Esophagus squamous epithelium (tissue), 5 donors: Measurements from ENCODE around the gene PTPRN2. TPM values are rescaled to one million over a fixed set of nuclear protein-coding genes. Genes with fewer than 3 reads are reported as not detected.

Experiments used
- DNase-seq: peaks from one replicate; lab custom pipeline; 2025; lab: John Stamatoyannopoulos, UW
- H3K27ac ChIP-seq, 4 donors: fragments of 200-600 bp; sonication (generic); one replicate each; pipeline ENCODE4 v1.5.1; 2016 to 2019; ENCODE audit warnings: mild to moderate bottlenecking in 1 of 4
- H3K27me3 ChIP-seq, 4 donors: fragments of 200-600 bp; sonication (generic); 1 replicate in 3 of 4; 2 replicates in 1 of 4; pipeline versions ENCODE4 v1.5.1 to v1.6.0; 2017 to 2021; ENCODE audit warnings: antibody characterized with exemption in 1 of 4
- H3K36me3 ChIP-seq, 3 donors: fragments of 200-600 bp; sonication (generic); one replicate each; pipeline ENCODE4 v1.5.1; 2016 to 2019
- H3K4me1 ChIP-seq, 3 donors: fragments of 200-600 bp; sonication (generic); one replicate each; pipeline ENCODE4 v1.5.1; 2017 to 2019
- H3K4me3 ChIP-seq, 4 donors: fragments of 200-600 bp; sonication (generic); 1 replicate in 3 of 4; 2 replicates in 1 of 4; pipeline ENCODE4 v1.5.1; 2016 to 2019; ENCODE audit warnings: mild to moderate bottlenecking in 2 of 4, moderate library complexity in 1 of 4
- H3K9me3 ChIP-seq, 3 donors: fragments of 200-600 bp; sonication (generic); one replicate each; pipeline ENCODE4 v1.5.1; 2016 to 2019
- CTCF ChIP-seq, 6 experiments: fragments of 450-650 bp in 4 of 6; fragments of 200-600 bp in 2 of 6; sonication (generic) in 2 of 6; IDR thresholded peaks; one replicate each; pipeline ENCODE4 v1.5.1; 2016 to 2019; ENCODE audit warnings: antibody characterized with exemption in 6 of 6, mild to moderate bottlenecking in 4 of 6, moderate library complexity in 4 of 6
- POLR2A ChIP-seq, 4 donors: fragments of 450-650 bp; IDR thresholded peaks; one replicate each; pipeline ENCODE4 v1.6.1; 2017; ENCODE audit warnings: antibody characterized with exemption in 4 of 4, mild to moderate bottlenecking in 4 of 4, moderate library complexity in 3 of 4
- WGBS, 2 donors: methylation state at CpG; one replicate each; pipeline ENCODE4 v1.1.5; 2018; 5-methylcytosine and 5-hydroxymethylcytosine counted together
- intact Hi-C: fragments of 100-400 bp; cut with DNase I; formaldehyde crosslinking; loops from one replicate; pipeline ENCODE4 v1.15.0; 2022
- total RNA-seq, 4 donors: library from RNA; depleted of rRNA; stranded (reverse); fragments of >200 nt; gene quantifications; one replicate each; pipeline ENCODE4 v1.1.0, GENCODE V29; 2016
- donor health status: DM: yes; HTN: yes; CAD: no.

PTPRN2 gene
- total RNA-seq, 4 donors from 2014 or later, result 0.38 to 2.7 (median 1.0) TPM

- intact Hi-C loops, result no loop called here
- TF ChIP-seq CTCF (IDR thresholded peaks at IDR 0.05) (no peak), POLR2A (IDR thresholded peaks at IDR 0.05) (no peak)
- H3K4me1 ChIP-seq, result no peaks in the 10 kb centered on the region
- WGBS, 2 donors, result 79% methylated on average over 18 of the region's 26 CpGs; no CpG with 5 or more reads in 1 of the 2 donors
- H3K4me3 ChIP-seq, result no peak overlapping the region
- H3K27ac ChIP-seq, result no peak overlapping the region
- H3K36me3 ChIP-seq, result no peaks in the 10 kb centered on the region
- H3K9me3 ChIP-seq, result no peaks in the 10 kb centered on the region
- no peak for DNase-seq
- H3K27me3 ChIP-seq, result peaks cover 0 to 16% (median 0%) of the 10 kb centered on the region in 4 donors
Measured at GRCh38 chr7:157721468-157722136, 866.0 kb downstream of the PTPRN2 start.

DNA sequence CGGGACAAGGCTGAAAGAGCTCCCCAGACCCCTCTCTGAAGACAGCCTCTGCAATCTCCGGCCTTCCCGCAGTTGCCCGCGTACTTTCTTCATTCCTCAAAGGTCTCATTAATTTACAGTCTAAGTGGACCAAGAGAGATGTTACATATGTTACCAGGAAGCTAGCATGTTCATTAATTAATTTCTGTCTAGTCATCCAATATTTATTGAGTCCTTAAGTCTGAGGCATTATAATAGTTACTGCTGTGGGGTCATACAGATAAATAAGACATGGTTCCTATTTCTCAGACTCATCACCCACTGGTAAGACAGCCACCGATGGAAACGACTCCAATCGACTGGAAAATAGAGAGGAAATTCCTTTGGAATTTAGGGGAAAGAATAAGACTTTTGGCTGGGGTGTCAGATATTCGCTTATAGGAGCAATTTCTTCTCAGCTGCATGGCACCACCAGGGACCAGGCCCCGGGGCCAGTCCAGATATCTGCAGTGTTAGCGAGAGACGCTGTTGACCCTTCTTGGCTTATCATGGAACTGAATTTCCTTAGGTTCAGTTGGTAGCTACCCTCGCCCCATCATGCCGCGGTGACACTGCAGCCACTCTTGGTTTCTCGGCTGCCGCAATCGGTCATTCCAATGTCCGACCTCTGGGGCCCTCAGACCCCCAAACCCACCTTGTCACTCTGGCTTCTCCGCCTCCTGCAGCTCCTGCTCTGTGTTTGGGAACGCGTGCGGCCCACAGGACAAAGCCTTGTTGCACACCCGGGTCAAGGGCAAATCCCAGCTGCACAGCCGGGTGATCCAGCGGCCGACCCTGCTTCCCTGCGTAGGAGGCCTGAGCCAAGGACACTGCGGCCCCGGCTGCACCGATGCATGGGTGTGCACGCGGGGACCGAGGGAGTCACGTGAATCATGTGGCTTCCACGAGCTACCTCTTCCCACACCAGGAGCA, 867.6 kb downstream of the PTPRN2 start:
- TF ChIP-seq CTCF (IDR thresholded peaks at IDR 0.05) (no peak), POLR2A (IDR thresholded peaks at IDR 0.05) (no peak)
- WGBS, 2 donors, result 83 to 89% methylated on average over 19 to 23 of the region's 36 CpGs
- H3K4me1 ChIP-seq, result no peaks in the 10 kb centered on the region
- no peak for DNase-seq
- H3K9me3 ChIP-seq, result no peaks in the 10 kb centered on the region
- no peaks in the 10 kb centered on the region for H3K36me3 ChIP-seq
- H3K27ac ChIP-seq, result no peak overlapping the region
- H3K4me3 ChIP-seq, result no peak overlapping the region
- intact Hi-C loops, result no loop called here
- peaks cover 0 to 16% (median 0%) of the 10 kb centered on the region in 4 donors for H3K27me3 ChIP-seq

DNA sequence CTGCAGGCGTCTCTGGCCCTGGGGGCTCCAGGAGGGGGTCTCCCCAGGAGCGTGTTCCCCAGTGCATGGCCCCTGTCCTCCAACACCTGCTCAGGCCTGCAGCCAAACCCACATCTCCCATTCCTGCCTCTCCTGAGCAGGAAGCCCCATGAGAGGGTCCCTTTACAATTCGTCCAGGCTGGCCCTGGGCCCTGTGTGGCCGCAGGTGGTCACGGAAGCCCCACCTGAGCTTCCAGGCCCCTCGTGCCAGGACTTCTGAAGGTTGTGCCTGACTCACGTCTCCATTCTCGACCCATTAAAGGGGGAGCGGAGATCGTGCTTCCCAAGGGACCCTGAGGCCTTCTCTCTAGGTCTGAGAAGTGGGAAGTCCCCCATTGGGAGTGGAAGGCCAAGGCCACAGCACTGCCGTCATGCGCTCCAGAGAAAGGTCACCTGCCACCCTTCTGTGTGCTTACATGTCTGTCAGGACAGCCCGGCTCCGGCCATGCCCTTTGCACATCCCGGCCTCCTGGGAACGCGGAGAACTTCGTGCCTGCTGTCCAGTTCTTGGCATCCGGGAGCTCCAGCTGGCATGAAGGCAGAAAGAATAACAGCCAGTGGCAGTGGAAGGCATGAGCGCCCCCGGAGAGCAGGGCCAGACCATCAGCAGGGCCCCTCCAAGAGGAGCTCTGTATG, 868.5 kb downstream of the PTPRN2 start:
- DNase-seq, result no peak
- WGBS, 2 donors, result 80 to 83% methylated on average over 1 to 17 of the region's 21 CpGs

GRCh38 chr7:157718303-157719007, 869.2 kb downstream of the PTPRN2 start:
- Histone ChIP-seq H3K4me3 (no peak overlapping the region), H3K9me3 (no peaks in the 10 kb centered on the region), H3K4me1 (no peaks in the 10 kb centered on the region), H3K36me3 (no peaks in the 10 kb centered on the region), H3K27me3 (peaks cover 0 to 9% (median 0%) of the 10 kb centered on the region in 4 donors), H3K27ac (no peak overlapping the region)
- intact Hi-C loops, result no loop called here
- DNase-seq, result no peak
- WGBS, 2 donors, result 71 to 74% methylated on average over 16 to 24 of the region's 27 CpGs
- TF ChIP-seq POLR2A (IDR thresholded peaks at IDR 0.05) (no peak), CTCF (IDR thresholded peaks at IDR 0.05) (no peak)

More for the DNA sequence above, 868.5 kb downstream of the PTPRN2 start:
- no peak overlapping the region for H3K4me3 ChIP-seq
- peaks cover 0 to 15% (median 0%) of the 10 kb centered on the region in 4 donors for H3K27me3 ChIP-seq
- no peaks in the 10 kb centered on the region for H3K36me3 ChIP-seq
- TF ChIP-seq CTCF (IDR thresholded peaks at IDR 0.05) (no peak), POLR2A (IDR thresholded peaks at IDR 0.05) (no peak)
- intact Hi-C loops, result no loop called here
- H3K27ac ChIP-seq, result no peak overlapping the region
- no peaks in the 10 kb centered on the region for H3K4me1 ChIP-seq
- no peaks in the 10 kb centered on the region for H3K9me3 ChIP-seq
